ENCODE measurements around the gene STK32B. TPM values are rescaled to one million over a fixed set of nuclear protein-coding genes. Genes with fewer than 3 reads are reported as not detected.

STK32B gene
- total and polyA plus RNA-seq, 2 donors (not counting 1 experiment from before 2014, with no cell fraction given): 0.22 to 0.30 TPM

GRCh38 chr4:5403746-5404497 is 352.6 kb downstream of the STK32B start:
- Histone ChIP-seq H3K9ac (ENCODE audit: low read length) (no peak overlapping the region), H3K27me3 (replicated peaks in 1 of 4; ENCODE audit: control extremely low read depth in 1 of 4, control insufficient read depth in 3 of 4, insufficient read depth in 4 of 4, low read length in 3 of 4) (no peaks in the 10 kb centered on the region), H3K9me3 (ENCODE audit: control extremely low read depth in 1 of 3, control insufficient read depth in 2 of 3, insufficient read depth in 1 of 3, low read length in 2 of 3) (peaks cover 0 to 37% (median 21%) of the 10 kb centered on the region in 3 donors), H3K4me1 (ENCODE audit: control insufficient read depth in 2 of 2, insufficient read depth in 2 of 2, low read length in 2 of 2) (no peaks in the 10 kb centered on the region), H3K4me2 (replicated peaks; ENCODE audit: low read depth, low read length, poor library complexity, severe bottlenecking) (no peak overlapping the region), H3K4me3 (ENCODE audit: control extremely low read depth in 1 of 5, extremely low read depth in 1 of 5, insufficient read depth in 1 of 5, low read depth in 2 of 5, low read length in 4 of 5) (no peak overlapping the region), H2AFZ (ENCODE audit: insufficient read depth, low read depth, low read length, poor library complexity, severe bottlenecking) (no peak overlapping the region), H4K20me1 (ENCODE audit: control insufficient read depth, insufficient read depth, low read length, poor library complexity, severe bottlenecking) (no peaks in the 10 kb centered on the region), H3K36me3 (replicated peaks in 1 of 2; ENCODE audit: control extremely low read depth in 1 of 2, control insufficient read depth in 1 of 2, extremely low read depth in 1 of 2, insufficient read depth in 2 of 2, low read length in 1 of 2) (no peaks in the 10 kb centered on the region), H3K79me2 (ENCODE audit: control insufficient read depth, insufficient read depth, low read length) (no peaks in the 10 kb centered on the region), H3K27ac (ENCODE audit: low read length in 2 of 2) (no peak overlapping the region)
- no peaks in the 10 kb centered on the region for H3K27me3 Mint-ChIP-seq
- intact Hi-C loops (cut with micrococcal nuclease): no loop called here
- H3K9me3 Mint-ChIP-seq (ENCODE audit: insufficient read depth): peaks cover 12% of the 10 kb centered on the region
- ChIA-PET CTCF (no interaction called here), POLR2A (no interaction called here)
- 75% methylated on average over 4 of the region's 7 CpGs for WGBS (ENCODE audit: insufficient coverage)
- H3K4me1 Mint-ChIP-seq: no peaks in the 10 kb centered on the region
- DNase-seq (no peak), ATAC-seq (ENCODE audit: low read depth) (no peak)
- no peak for TF ChIP-seq CTCF (IDR thresholded peaks at IDR 0.05)
- TF ChIP-seq EZH2 (IDR thresholded peaks at IDR 0.05; ENCODE audit: borderline replicate concordance, insufficient read depth, low read depth, low read length, poor library complexity, severe bottlenecking): no peak
- no peak overlapping the region for H3K4me3 Mint-ChIP-seq
- H3K27ac Mint-ChIP-seq: no peak overlapping the region

GRCh38 chr4:5409237-5409636 is 358.0 kb downstream of the STK32B start:
- ChIA-PET POLR2A (no interaction called here), CTCF (no interaction called here)
- Mint-ChIP-seq H3K27ac (no peak overlapping the region), H3K4me1 (peaks cover 5% of the 10 kb centered on the region), H3K9me3 (ENCODE audit: insufficient read depth) (peaks cover 15% of the 10 kb centered on the region), H3K27me3 (no peaks in the 10 kb centered on the region), H3K4me3 (no peak overlapping the region)
- Histone ChIP-seq H4K20me1 (ENCODE audit: control insufficient read depth, insufficient read depth, low read length, poor library complexity, severe bottlenecking) (no peaks in the 10 kb centered on the region), H2AFZ (ENCODE audit: insufficient read depth, low read depth, low read length, poor library complexity, severe bottlenecking) (no peak overlapping the region), H3K27ac (ENCODE audit: low read length in 2 of 2) (no peak overlapping the region), H3K79me2 (ENCODE audit: control insufficient read depth, insufficient read depth, low read length) (no peaks in the 10 kb centered on the region), H3K4me2 (replicated peaks; ENCODE audit: low read depth, low read length, poor library complexity, severe bottlenecking) (no peak overlapping the region), H3K4me3 (ENCODE audit: control extremely low read depth in 1 of 5, extremely low read depth in 1 of 5, insufficient read depth in 1 of 5, low read depth in 2 of 5, low read length in 4 of 5) (no peak overlapping the region), H3K4me1 (ENCODE audit: control insufficient read depth in 2 of 2, insufficient read depth in 2 of 2, low read length in 2 of 2) (no peaks in the 10 kb centered on the region), H3K36me3 (replicated peaks in 1 of 2; ENCODE audit: control extremely low read depth in 1 of 2, control insufficient read depth in 1 of 2, extremely low read depth in 1 of 2, insufficient read depth in 2 of 2, low read length in 1 of 2) (no peaks in the 10 kb centered on the region), H3K9me3 (ENCODE audit: control extremely low read depth in 1 of 3, control insufficient read depth in 2 of 3, insufficient read depth in 1 of 3, low read length in 2 of 3) (peaks cover 0 to 21% (median 17%) of the 10 kb centered on the region in 3 donors), H3K9ac (ENCODE audit: low read length) (no peak overlapping the region), H3K27me3 (replicated peaks in 1 of 4; ENCODE audit: control extremely low read depth in 1 of 4, control insufficient read depth in 3 of 4, insufficient read depth in 4 of 4, low read length in 3 of 4) (no peaks in the 10 kb centered on the region)
- TF ChIP-seq EZH2 (IDR thresholded peaks at IDR 0.05; ENCODE audit: borderline replicate concordance, insufficient read depth, low read depth, low read length, poor library complexity, severe bottlenecking): no peak
- no peak for TF ChIP-seq CTCF (IDR thresholded peaks at IDR 0.05)
- ATAC-seq (ENCODE audit: low read depth) (no peak), DNase-seq (no peak)
- intact Hi-C loops (cut with micrococcal nuclease): no loop called here
- 88% methylated on average over 1 of the region's 2 CpGs for WGBS (ENCODE audit: insufficient coverage)
